T-helper 17 cell (primary cell): Measurements from ENCODE around the gene CC2D1A. TPM values are rescaled to one million over a fixed set of nuclear protein-coding genes. Genes with fewer than 3 reads are reported as not detected.

ENCODE experiments used
- ATAC-seq: fragments of 150-1000 bp; cut with Tn5 transposase; 2 replicates; pipeline ENCODE4 v1.10.0; 2021; ENCODE audit warnings: mild to moderate bottlenecking, moderate library complexity
- DNase-seq, 3 donors: peaks; one replicate each; pipeline versions ENCODE4 v3.0.0 to v3.0.0-alpha.2; 2020 to 2021
- H3K9me3 ChIP-seq: one replicate; pipeline ENCODE4 v1.7.0; 2013; ENCODE audit warnings: low read length, mild to moderate bottlenecking; ENCODE audit not compliant: control insufficient read depth, poor library complexity, severe bottlenecking
- H3K27ac Mint-ChIP-seq: one replicate; pipeline ENCODE4 v1.8.0; 2022; ENCODE audit warnings: mild to moderate bottlenecking, moderate library complexity, mixed read lengths
- H3K27me3 Mint-ChIP-seq: one replicate; pipeline ENCODE4 v1.8.0; 2022; ENCODE audit warnings: mixed read lengths
- H3K36me3 Mint-ChIP-seq: one replicate; pipeline ENCODE4 v1.8.0; 2022; ENCODE audit warnings: low read depth, mixed read lengths
- H3K4me1 Mint-ChIP-seq: one replicate; pipeline ENCODE4 v1.8.0; 2022; ENCODE audit warnings: mild to moderate bottlenecking, mixed read lengths
- H3K4me3 Mint-ChIP-seq: one replicate; pipeline ENCODE4 v1.8.0; 2022; ENCODE audit warnings: mild to moderate bottlenecking, moderate library complexity, mixed read lengths
- total RNA-seq, 4 donors: library from RNA in 2 of 4; stranded (reverse) in 2 of 4; gene quantifications; one replicate each; pipeline ENCODE4 v1.2.3 and lab custom pipeline; 2022 to 2026

CC2D1A gene
- total RNA-seq, 2 donors from 2014 or later: 22.5 to 24.4 TPM

GRCh38 chr19:13882419-13882795 is 23.6 kb upstream of the CC2D1A start:
- no peak for ATAC-seq

GRCh38 chr19:13882836-13883235 is 23.2 kb upstream of the CC2D1A start:
- Mint-ChIP-seq H3K4me3 (no peak overlapping the region), H3K27ac (peak overlapping the region; percentile 87), H3K4me1 (peaks cover 23% of the 10 kb centered on the region), H3K36me3 (no peaks in the 10 kb centered on the region), H3K27me3 (no peaks in the 10 kb centered on the region)
- no peak for DNase-seq
- H3K9me3 ChIP-seq: no peaks in the 10 kb centered on the region
- no peak for ATAC-seq

More at GRCh38 chr19:13882419-13882795, 23.6 kb upstream of the CC2D1A start:
- DNase-seq: no peak
- H3K9me3 ChIP-seq: no peaks in the 10 kb centered on the region
- no peaks in the 10 kb centered on the region for H3K36me3 Mint-ChIP-seq
- H3K4me3 Mint-ChIP-seq: peak overlapping the region; percentile 68
- peak overlapping the region; percentile 87 for H3K27ac Mint-ChIP-seq
- peaks cover 23% of the 10 kb centered on the region for H3K4me1 Mint-ChIP-seq
- no peaks in the 10 kb centered on the region for H3K27me3 Mint-ChIP-seq

- Mint-ChIP-seq H3K36me3 (no peaks in the 10 kb centered on the region), H3K4me3 (peak overlapping the region; percentile 66), H3K4me1 (peaks cover 23% of the 10 kb centered on the region), H3K27ac (peak overlapping the region; percentile 21), H3K27me3 (no peaks in the 10 kb centered on the region)
- ATAC-seq (no peak), DNase-seq (no peak)
- H3K9me3 ChIP-seq: no peaks in the 10 kb centered on the region
These were observed 22.4 kb upstream of the CC2D1A start for GRCh38 chr19:13883516-13884064.

- peaks cover 23% of the 10 kb centered on the region for H3K4me1 Mint-ChIP-seq
- no peaks in the 10 kb centered on the region for H3K36me3 Mint-ChIP-seq
- no peak for ATAC-seq
- H3K27me3 Mint-ChIP-seq: no peaks in the 10 kb centered on the region
- H3K27ac Mint-ChIP-seq: no peak overlapping the region
- DNase-seq: no peak
- H3K9me3 ChIP-seq: no peaks in the 10 kb centered on the region
- H3K4me3 Mint-ChIP-seq: no peak overlapping the region
These were observed 21.0 kb upstream of the CC2D1A start for GRCh38 chr19:13884726-13885591.

- H3K4me1 Mint-ChIP-seq: peaks cover 19% of the 10 kb centered on the region
These were observed 20.1 kb upstream of the CC2D1A start for GRCh38 chr19:13885826-13886365.

GRCh38 chr19:13887018-13887436 is 19.0 kb upstream of the CC2D1A start:
- Mint-ChIP-seq H3K4me1 (peaks cover 14% of the 10 kb centered on the region), H3K27me3 (no peaks in the 10 kb centered on the region), H3K27ac (no peak overlapping the region), H3K4me3 (no peak overlapping the region), H3K36me3 (no peaks in the 10 kb centered on the region)
- ATAC-seq (peak; percentile 64), DNase-seq (no peak)
- H3K9me3 ChIP-seq: no peaks in the 10 kb centered on the region

More at GRCh38 chr19:13885826-13886365, 20.1 kb upstream of the CC2D1A start:
- H3K27me3 Mint-ChIP-seq: no peaks in the 10 kb centered on the region
- no peaks in the 10 kb centered on the region for H3K36me3 Mint-ChIP-seq
- no peak for ATAC-seq
- no peak for DNase-seq
- H3K9me3 ChIP-seq: no peaks in the 10 kb centered on the region
- H3K27ac Mint-ChIP-seq: no peak overlapping the region
- no peak overlapping the region for H3K4me3 Mint-ChIP-seq

GRCh38 chr19:13887517-13887916 is 18.5 kb upstream of the CC2D1A start:
- no peak overlapping the region for H3K27ac Mint-ChIP-seq
- no peaks in the 10 kb centered on the region for H3K36me3 Mint-ChIP-seq
- H3K4me1 Mint-ChIP-seq: peaks cover 9% of the 10 kb centered on the region
- H3K9me3 ChIP-seq: no peaks in the 10 kb centered on the region
- H3K4me3 Mint-ChIP-seq: no peak overlapping the region
- DNase-seq (no peak), ATAC-seq (peak; percentile 35)
- no peaks in the 10 kb centered on the region for H3K27me3 Mint-ChIP-seq

- H3K9me3 ChIP-seq: no peaks in the 10 kb centered on the region
- DNase-seq (no peak), ATAC-seq (no peak)
- peaks cover 9% of the 10 kb centered on the region for H3K4me1 Mint-ChIP-seq
- no peaks in the 10 kb centered on the region for H3K27me3 Mint-ChIP-seq
- H3K36me3 Mint-ChIP-seq: no peaks in the 10 kb centered on the region
- no peak overlapping the region for H3K4me3 Mint-ChIP-seq
- no peak overlapping the region for H3K27ac Mint-ChIP-seq
These were observed 17.7 kb upstream of the CC2D1A start for GRCh38 chr19:13888281-13888680.

GRCh38 chr19:13890136-13890535 is 15.9 kb upstream of the CC2D1A start:
- H3K36me3 Mint-ChIP-seq: no peaks in the 10 kb centered on the region
- no peak overlapping the region for H3K27ac Mint-ChIP-seq
- no peak for DNase-seq
- ATAC-seq: no peak
- no peak overlapping the region for H3K4me3 Mint-ChIP-seq
- no peaks in the 10 kb centered on the region for H3K27me3 Mint-ChIP-seq
- H3K9me3 ChIP-seq: no peaks in the 10 kb centered on the region
- H3K4me1 Mint-ChIP-seq: peaks cover 2% of the 10 kb centered on the region

GRCh38 chr19:13892870-13893269 is 13.1 kb upstream of the CC2D1A start:
- no peaks in the 10 kb centered on the region for H3K4me1 Mint-ChIP-seq
- H3K36me3 Mint-ChIP-seq: no peaks in the 10 kb centered on the region
- no peaks in the 10 kb centered on the region for H3K9me3 ChIP-seq
- no peak overlapping the region for H3K4me3 Mint-ChIP-seq
- DNase-seq: no peak
- H3K27ac Mint-ChIP-seq: no peak overlapping the region
- H3K27me3 Mint-ChIP-seq: no peaks in the 10 kb centered on the region
- ATAC-seq: no peak

GRCh38 chr19:13894552-13894951 is 11.4 kb upstream of the CC2D1A start:
- DNase-seq (no peak), ATAC-seq (no peak)
- no peak overlapping the region for H3K4me3 Mint-ChIP-seq
- H3K27ac Mint-ChIP-seq: no peak overlapping the region
- H3K9me3 ChIP-seq: no peaks in the 10 kb centered on the region
- H3K36me3 Mint-ChIP-seq: no peaks in the 10 kb centered on the region
- H3K27me3 Mint-ChIP-seq: no peaks in the 10 kb centered on the region
- no peaks in the 10 kb centered on the region for H3K4me1 Mint-ChIP-seq

- Mint-ChIP-seq H3K4me1 (no peaks in the 10 kb centered on the region), H3K4me3 (no peak overlapping the region), H3K27ac (no peak overlapping the region), H3K36me3 (no peaks in the 10 kb centered on the region), H3K27me3 (no peaks in the 10 kb centered on the region)
- no peak for DNase-seq
- no peak for ATAC-seq
- H3K9me3 ChIP-seq: no peaks in the 10 kb centered on the region
These were observed 9.8 kb upstream of the CC2D1A start for GRCh38 chr19:13896227-13896626.

GRCh38 chr19:13899393-13899792 is 6.6 kb upstream of the CC2D1A start:
- Mint-ChIP-seq H3K4me3 (no peak overlapping the region), H3K27me3 (no peaks in the 10 kb centered on the region), H3K27ac (no peak overlapping the region), H3K4me1 (no peaks in the 10 kb centered on the region), H3K36me3 (no peaks in the 10 kb centered on the region)
- no peak for DNase-seq
- ATAC-seq: no peak
- no peaks in the 10 kb centered on the region for H3K9me3 ChIP-seq
